GM12873 (cell line): ENCODE results near the gene AZGP1.

Experiments used
- TF ChIP-seq, protein P1 (sequence below): IDR thresholded peaks from 2 replicates; pipeline ENCODE4 v1.5.1; 2012; ENCODE audit warnings: low read depth, mild to moderate bottlenecking, moderate library complexity, low read length, control low read depth; ENCODE audit not compliant: insufficient read depth; ENCODE audit errors: missing control alignments

Gene AZGP1

DNA sequence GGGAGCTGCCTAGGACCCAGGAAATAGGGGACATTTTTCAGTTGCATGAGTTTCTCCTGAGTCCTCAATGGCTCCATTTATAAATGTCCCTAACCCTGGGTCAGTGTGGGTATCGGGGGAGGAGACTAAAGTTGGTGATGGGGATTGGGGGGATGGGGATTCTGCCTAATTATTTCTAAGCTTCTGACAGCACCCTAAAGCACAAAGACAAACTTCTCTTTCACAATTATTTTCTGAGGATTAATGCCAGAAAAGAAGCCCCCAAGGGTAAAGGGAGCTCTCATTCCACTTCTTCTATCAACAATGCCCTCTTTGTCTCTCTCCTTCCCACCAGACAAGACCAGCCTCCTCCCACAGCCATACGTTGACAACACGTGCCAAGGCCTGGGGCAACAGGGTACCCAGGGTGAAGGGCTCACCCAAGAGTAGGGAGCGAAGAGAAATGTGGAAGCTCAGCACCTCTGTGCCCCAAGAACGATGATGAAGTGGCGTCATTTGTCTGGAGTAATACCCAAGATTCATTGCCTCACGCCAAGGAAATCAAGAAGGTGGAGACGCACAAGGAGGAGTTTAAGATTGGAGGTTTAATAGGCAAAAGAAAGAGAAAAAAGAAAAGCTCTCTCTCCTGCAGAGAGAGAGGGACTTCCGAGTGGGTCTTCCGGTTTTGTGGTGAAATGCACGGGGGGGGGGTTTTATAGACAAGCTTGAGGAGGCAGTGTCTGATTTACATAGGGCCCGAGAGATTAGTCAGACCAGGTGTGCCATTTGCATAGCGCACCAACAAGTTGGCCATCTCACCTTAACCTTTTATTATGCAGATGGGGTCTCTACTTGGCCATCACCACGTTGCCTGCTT, 32.0 kb downstream of the AZGP1 start:
- TF ChIP-seq, protein P1, sequence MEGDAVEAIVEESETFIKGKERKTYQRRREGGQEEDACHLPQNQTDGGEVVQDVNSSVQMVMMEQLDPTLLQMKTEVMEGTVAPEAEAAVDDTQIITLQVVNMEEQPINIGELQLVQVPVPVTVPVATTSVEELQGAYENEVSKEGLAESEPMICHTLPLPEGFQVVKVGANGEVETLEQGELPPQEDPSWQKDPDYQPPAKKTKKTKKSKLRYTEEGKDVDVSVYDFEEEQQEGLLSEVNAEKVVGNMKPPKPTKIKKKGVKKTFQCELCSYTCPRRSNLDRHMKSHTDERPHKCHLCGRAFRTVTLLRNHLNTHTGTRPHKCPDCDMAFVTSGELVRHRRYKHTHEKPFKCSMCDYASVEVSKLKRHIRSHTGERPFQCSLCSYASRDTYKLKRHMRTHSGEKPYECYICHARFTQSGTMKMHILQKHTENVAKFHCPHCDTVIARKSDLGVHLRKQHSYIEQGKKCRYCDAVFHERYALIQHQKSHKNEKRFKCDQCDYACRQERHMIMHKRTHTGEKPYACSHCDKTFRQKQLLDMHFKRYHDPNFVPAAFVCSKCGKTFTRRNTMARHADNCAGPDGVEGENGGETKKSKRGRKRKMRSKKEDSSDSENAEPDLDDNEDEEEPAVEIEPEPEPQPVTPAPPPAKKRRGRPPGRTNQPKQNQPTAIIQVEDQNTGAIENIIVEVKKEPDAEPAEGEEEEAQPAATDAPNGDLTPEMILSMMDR, result no peak

DNA sequence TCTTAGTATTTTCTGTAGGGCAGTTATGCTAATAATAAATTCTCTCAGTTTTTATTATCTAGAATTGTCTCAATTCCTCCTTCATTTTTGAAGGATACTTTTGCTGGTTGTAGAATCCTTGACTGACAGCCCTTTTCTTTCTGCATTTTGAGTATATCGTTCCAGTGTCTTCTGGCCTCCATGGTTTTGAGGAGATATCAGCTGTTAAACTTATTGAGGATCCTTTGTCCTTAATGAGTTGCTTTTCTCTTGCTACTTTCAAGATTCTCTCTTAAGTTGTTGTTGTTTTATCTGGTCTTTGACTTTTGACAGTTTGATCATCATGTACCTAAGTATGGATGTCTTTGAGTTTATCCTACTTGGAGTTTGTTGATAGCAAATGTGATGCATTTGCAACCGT, 37.5 kb downstream of the AZGP1 start:
- TF ChIP-seq, protein P1, result no peak

DNA sequence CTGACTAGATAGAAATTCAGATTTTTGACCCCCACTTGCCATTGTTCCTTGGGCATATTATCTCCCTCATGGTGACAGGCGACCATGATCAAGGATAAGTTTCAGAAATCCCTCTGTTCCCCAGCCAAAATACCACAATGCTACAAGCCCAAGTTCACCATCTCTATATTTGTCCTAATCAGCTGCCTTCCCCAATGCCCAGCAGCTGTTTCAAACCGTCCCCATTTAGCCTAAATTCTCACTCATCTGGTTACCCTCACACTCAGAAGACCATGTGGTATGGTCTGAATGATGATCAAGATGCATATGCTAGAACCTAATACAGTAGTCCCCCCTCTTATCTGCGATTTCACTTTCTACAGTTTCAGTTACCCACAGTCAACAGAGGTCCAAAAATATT, 45.5 kb downstream of the AZGP1 start:
- TF ChIP-seq, protein P1, result no peak

DNA sequence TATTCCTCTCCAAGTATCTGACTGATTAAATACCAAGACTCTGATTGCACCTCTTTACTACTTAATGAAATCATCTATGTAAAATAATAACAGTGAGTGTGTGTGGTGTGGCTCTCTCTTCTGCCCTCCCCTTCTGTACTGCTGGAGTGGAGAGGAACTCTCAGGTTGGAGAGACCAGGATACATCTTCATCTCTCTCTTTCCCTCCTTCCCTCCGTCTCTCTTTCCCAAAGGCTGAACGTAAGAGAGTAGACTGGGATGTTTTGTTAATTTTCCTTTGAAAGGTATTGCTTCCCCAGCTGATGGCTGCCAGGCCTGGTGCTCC, 46.1 kb downstream of the AZGP1 start:
- TF ChIP-seq, protein P1, result no peak

DNA sequence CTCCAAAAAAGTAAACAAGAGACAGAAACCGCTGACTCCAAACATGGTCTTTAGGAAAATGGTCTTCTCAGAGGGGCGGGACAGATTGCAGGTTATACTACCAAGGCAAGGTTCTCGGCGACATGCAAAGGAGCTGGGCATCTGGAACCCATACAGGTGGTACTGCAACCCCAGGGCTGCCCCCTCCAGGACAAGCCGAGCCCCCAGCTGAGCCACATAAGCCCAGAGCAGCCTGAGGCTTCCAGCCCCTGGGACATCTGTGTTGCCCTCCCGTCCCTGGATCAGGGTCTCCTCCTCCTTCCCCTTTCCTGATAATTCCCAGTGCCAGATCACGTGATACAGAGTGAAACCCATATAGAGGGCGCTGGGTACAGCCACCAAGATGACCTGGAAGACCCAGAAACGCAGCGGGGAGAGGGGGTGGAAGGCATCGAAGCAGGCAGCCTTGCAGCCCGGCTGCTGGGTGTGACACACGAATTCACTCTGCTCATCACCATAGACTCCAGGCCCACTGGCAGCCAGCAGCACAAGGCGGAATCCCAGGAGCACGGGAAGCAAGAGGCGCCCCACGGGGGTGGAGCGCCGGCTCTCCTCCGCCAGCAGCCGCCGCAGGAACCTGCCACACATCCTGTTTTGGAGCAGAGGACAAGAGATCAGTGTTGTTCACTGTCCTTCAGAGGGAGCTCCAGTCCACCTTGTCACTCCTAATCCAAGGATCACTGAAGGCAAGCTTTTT, 46.7 kb downstream of the AZGP1 start, which contains the start of gene GJC3:
Gene GJC3 (minus strand): TSS at position 627 of the 736 bp plus-strand sequence. CDS start 0 bp downstream, at position 627.
- TF ChIP-seq, protein P1, result peak; percentile 47

DNA sequence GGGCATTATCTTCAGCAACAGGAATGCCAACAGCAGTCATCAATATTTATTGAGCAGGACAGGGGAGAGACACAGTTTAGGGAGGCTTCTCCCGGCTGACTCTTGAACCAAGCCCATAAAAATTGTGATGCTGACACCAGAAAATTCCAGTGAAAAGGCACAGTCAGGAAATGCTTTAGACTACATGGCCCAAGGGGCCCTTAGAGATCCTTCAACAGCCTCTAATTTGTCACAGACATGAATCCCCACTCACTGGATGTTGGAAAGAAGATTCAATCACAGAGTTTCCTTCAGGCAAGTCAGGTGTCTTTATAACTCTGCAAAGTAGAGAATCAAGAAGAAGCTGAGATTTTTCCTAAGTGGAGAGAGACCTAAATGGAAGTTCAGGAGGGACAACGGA, 47.6 kb downstream of the AZGP1 start:
- TF ChIP-seq, protein P1, result no peak

DNA sequence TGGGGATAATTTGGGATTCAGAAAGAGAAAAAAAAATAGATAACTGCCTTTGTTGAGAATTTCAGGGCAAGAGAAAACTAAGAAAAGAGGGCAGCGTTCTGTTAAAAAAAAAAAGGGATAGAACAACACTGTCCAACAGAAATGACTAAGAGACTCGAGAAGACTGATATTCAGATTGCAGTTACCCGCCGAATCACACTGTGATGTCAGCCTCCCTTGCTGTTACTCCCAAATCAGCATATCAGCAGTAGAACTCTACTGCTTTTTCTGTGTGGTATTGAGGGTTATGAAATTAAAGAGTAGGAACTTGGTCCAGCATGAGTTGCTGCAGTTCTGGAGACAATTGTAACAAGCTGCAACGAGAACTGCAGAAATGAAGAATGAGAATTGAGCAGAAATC, 48.3 kb downstream of the AZGP1 start:
- TF ChIP-seq, protein P1, result no peak
